ENCODE data around the gene RFX3.

RFX3 gene

GRCh38 chr9:3360245-3360644, 165.6 kb downstream of the RFX3 start (continued):
- TF ChIP-seq ZNF639 (tag by site-specific recombination; IDR thresholded peaks at IDR 0.05) (no peak), ZNF555 (tag by site-specific recombination; conservative IDR thresholded peaks at IDR 0.05) (no peak), ZFP69B (tag by site-specific recombination; IDR thresholded peaks at IDR 0.05) (no peak)

- no peaks in the 10 kb centered on the region for H3K4me1 ChIP-seq (ENCODE audit: control insufficient read depth, insufficient read depth, low read length)
- no peak overlapping the region for H3K27ac ChIP-seq (ENCODE audit: extremely low read depth, low read depth, low read length)
- CTCF ChIA-PET, result no interaction called here
- no peaks in the 10 kb centered on the region for H3K36me3 ChIP-seq (ENCODE audit: control insufficient read depth in 2 of 2, insufficient read depth in 1 of 2, low read length in 2 of 2)
- TF ChIP-seq ZNF707 (tag by site-specific recombination; IDR thresholded peaks at IDR 0.05) (no peak), ZNF280C (tag by site-specific recombination; IDR thresholded peaks at IDR 0.05) (no peak), PBX3 (CRISPR knock-in tag; IDR thresholded peaks at IDR 0.05) (no peak), ZNF433 (tag by site-specific recombination; IDR thresholded peaks at IDR 0.05; ENCODE audit: low read depth) (no peak), HOXC10 (CRISPR knock-in tag; IDR thresholded peaks at IDR 0.05) (no peak)
- H3K4me3 ChIP-seq (ENCODE audit: low read depth, low read length), result no peak overlapping the region
- no peaks in the 10 kb centered on the region for H3K9me3 ChIP-seq (ENCODE audit: control insufficient read depth, insufficient read depth, low read depth, low read length)
- POLR2A ChIA-PET, result no interaction called here
Measured at GRCh38 chr9:3359778-3360177, 166.0 kb downstream of the RFX3 start.

DNA sequence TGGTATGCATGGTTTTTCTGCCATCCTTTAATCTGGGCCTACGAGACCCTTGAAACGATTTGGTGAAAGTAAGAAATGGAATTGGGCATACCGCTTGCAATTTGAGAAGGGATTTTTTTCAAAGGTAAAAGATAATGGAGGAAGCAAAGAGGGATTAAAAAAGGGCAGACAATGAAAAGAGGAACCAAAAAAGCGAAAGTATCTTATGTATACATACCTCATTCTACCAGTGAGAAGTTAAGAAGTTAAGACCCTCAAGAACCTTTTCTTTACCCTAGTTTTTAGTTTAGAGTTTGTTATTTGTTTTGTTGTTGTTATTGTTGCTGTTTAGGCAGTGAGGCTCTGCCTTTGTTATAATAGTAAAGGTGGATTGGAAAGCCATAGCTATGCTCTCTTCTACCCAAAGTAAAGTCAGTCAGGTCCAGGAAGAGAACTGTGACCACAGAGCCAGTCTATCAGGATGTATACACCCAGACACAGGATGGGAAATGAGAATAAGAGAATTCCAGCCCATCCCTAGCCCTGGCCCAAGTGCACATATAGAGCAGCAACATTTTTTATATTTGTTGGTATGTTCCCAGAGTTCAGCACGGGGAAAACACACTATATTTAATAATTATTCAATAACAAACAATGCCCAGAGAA, 166.6 kb downstream of the RFX3 start:
- ChIA-PET CTCF (no interaction called here), POLR2A (no interaction called here)
- TF ChIP-seq MEIS1 (CRISPR knock-in tag; IDR thresholded peaks at IDR 0.05; ENCODE audit: borderline replicate concordance) (no peak), PRDM1 (tag by site-specific recombination; IDR thresholded peaks at IDR 0.05) (no peak), ZNF513 (tag by site-specific recombination; IDR thresholded peaks at IDR 0.05) (no peak), ZNF785 (tag by site-specific recombination; IDR thresholded peaks at IDR 0.05) (no peak), ZNF175 (tag by site-specific recombination; IDR thresholded peaks at IDR 0.05) (no peak), OSR2 (tag by site-specific recombination; IDR thresholded peaks at IDR 0.05) (no peak), ZNF184 (tag by site-specific recombination; IDR thresholded peaks at IDR 0.05) (no peak), ZSCAN30 (tag by site-specific recombination; IDR thresholded peaks at IDR 0.05) (no peak), BCL11B (tag by site-specific recombination; IDR thresholded peaks at IDR 0.05; ENCODE audit: low read depth) (no peak), ZNF148 (tag by site-specific recombination; IDR thresholded peaks at IDR 0.05; ENCODE audit: borderline replicate concordance) (no peak)
- TF ChIP-seq, protein P1, sequence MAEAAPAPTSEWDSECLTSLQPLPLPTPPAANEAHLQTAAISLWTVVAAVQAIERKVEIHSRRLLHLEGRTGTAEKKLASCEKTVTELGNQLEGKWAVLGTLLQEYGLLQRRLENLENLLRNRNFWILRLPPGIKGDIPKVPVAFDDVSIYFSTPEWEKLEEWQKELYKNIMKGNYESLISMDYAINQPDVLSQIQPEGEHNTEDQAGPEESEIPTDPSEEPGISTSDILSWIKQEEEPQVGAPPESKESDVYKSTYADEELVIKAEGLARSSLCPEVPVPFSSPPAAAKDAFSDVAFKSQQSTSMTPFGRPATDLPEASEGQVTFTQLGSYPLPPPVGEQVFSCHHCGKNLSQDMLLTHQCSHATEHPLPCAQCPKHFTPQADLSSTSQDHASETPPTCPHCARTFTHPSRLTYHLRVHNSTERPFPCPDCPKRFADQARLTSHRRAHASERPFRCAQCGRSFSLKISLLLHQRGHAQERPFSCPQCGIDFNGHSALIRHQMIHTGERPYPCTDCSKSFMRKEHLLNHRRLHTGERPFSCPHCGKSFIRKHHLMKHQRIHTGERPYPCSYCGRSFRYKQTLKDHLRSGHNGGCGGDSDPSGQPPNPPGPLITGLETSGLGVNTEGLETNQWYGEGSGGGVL (tag by site-specific recombination; IDR thresholded peaks at IDR 0.05), result no peak
- TF ChIP-seq, protein P2, sequence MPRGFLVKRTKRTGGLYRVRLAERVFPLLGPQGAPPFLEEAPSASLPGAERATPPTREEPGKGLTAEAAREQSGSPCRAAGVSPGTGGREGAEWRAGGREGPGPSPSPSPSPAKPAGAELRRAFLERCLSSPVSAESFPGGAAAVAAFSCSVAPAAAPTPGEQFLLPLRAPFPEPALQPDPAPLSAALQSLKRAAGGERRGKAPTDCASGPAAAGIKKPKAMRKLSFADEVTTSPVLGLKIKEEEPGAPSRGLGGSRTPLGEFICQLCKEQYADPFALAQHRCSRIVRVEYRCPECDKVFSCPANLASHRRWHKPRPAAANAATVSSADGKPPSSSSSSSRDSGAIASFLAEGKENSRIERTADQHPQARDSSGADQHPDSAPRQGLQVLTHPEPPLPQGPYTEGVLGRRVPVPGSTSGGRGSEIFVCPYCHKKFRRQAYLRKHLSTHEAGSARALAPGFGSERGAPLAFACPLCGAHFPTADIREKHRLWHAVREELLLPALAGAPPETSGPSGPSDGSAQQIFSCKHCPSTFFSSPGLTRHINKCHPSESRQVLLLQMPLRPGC (tag by site-specific recombination; IDR thresholded peaks at IDR 0.05), result no peak
- Histone ChIP-seq H3K9me3 (ENCODE audit: control insufficient read depth, insufficient read depth, low read depth, low read length) (no peaks in the 10 kb centered on the region), H3K27ac (ENCODE audit: extremely low read depth, low read depth, low read length) (no peak overlapping the region), H3K4me3 (ENCODE audit: low read depth, low read length) (no peak overlapping the region), H3K4me1 (ENCODE audit: control insufficient read depth, insufficient read depth, low read length) (no peaks in the 10 kb centered on the region), H3K36me3 (ENCODE audit: control insufficient read depth in 2 of 2, insufficient read depth in 1 of 2, low read length in 2 of 2) (no peaks in the 10 kb centered on the region)
